NB4 (cell line): Measurements from ENCODE around the gene PSPC1.
"Not testable (repeated sequence)": the region's sequence is repeated elsewhere in the genome, so short reads cannot be mapped to it uniquely, and the experiment has no call there.

Experiments used
- DNase-seq: peaks from one replicate; pipeline ENCODE4 v3.0.0; 2010; ENCODE audit warnings: low read depth
- H3K4me3 ChIP-seq: one replicate; pipeline ENCODE4 v1.5.1; 2011; ENCODE audit warnings: mild to moderate bottlenecking, low read depth, low read length, moderate library complexity
- MAX ChIP-seq: IDR thresholded peaks from 2 replicates; pipeline ENCODE4 v1.6.1; 2011; ENCODE audit warnings: low read depth, low read length
- MYC ChIP-seq: IDR thresholded peaks from 2 replicates; pipeline ENCODE4 v1.6.1; 2011; ENCODE audit warnings: low read depth, low read length
- POLR2A ChIP-seq: IDR thresholded peaks from 2 replicates; pipeline ENCODE4 v1.6.1; 2011; ENCODE audit warnings: mild to moderate bottlenecking; ENCODE audit not compliant: insufficient read length; ENCODE audit errors: extremely low read depth
- TF ChIP-seq, protein P1 (sequence below): IDR thresholded peaks from one replicate; pipeline ENCODE4 v1.5.1; 2012; ENCODE audit warnings: low read depth, low read length

Gene PSPC1

DNA sequence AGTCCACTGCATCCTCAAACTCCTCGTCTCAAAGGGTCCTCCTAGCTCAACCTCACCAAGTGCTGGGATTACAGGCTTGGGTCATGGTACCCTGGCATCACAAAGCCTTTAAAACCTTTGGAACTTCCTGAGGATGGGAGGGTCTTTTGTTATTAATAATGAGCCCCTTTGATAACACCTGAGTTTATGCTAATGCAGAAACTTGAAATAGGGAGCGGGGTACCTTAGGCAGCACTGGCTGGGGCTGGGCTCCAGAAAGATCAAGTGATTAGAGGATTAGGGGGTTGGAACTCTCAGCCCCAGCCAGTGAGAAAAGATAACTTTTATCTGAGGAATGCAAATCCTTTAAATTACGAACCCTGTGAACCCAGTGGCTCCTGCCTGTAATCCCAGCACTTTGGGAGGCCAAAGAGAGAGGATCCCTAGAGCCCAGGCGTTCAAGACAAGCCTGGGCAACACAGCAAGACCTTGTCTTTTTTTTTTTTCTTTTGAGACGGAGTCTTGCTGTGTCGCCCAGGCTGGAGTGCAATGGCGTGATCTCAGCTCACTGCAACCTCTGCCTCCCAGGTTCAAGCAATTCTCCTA, 9.3 kb upstream of the PSPC1 start:
- H3K4me3 ChIP-seq: no peak overlapping the region
- TF ChIP-seq MAX (no peak), MYC (no peak), POLR2A (no peak)
- TF ChIP-seq, protein P1, sequence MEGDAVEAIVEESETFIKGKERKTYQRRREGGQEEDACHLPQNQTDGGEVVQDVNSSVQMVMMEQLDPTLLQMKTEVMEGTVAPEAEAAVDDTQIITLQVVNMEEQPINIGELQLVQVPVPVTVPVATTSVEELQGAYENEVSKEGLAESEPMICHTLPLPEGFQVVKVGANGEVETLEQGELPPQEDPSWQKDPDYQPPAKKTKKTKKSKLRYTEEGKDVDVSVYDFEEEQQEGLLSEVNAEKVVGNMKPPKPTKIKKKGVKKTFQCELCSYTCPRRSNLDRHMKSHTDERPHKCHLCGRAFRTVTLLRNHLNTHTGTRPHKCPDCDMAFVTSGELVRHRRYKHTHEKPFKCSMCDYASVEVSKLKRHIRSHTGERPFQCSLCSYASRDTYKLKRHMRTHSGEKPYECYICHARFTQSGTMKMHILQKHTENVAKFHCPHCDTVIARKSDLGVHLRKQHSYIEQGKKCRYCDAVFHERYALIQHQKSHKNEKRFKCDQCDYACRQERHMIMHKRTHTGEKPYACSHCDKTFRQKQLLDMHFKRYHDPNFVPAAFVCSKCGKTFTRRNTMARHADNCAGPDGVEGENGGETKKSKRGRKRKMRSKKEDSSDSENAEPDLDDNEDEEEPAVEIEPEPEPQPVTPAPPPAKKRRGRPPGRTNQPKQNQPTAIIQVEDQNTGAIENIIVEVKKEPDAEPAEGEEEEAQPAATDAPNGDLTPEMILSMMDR: no peak
- no peak for DNase-seq

DNA sequence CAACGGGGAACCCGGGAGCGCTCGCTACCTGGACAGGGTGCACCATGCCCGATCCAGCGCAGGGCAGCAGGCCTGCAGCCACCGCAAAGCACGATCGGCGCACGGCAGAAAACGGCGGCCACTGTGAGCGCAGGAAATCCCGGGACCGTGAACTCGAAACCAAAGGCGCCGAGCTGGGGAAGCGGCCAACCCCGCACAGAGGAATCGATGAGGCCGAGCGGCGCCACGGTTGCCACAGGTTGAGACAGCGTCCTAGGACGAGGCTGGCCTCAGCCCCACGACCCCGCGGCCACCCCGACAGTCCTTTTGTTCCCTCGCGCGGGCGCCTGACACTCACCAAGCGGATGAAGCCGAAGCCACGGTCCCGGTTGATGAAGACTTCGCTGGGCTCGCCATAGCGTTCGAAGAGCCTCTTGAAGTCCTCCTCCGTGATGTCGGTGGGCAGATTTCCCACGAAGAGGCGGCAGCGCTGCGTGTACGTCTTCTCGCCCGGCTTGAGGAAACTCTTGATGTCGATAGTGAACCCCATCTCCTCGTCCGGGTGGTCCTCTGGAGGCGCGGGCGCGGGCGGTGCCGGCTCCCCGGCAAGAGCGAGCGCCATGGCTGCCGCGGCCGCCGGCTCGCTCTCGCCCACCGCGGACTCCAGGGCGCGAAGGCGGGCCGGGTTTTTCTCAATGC, 557 bp downstream of the PSPC1 start:
- TF ChIP-seq, protein P1: no peak
- TF ChIP-seq POLR2A (no peak), MYC (no peak), MAX (no peak)
- peak; percentile 68 for DNase-seq
- peak overlapping the region; percentile 90 for H3K4me3 ChIP-seq

- TF ChIP-seq, protein P1: no peak
- no peak for TF ChIP-seq POLR2A
- TF ChIP-seq MYC: no peak
- TF ChIP-seq MAX: no peak
- peak overlapping the region; percentile 90 for H3K4me3 ChIP-seq
- DNase-seq: peak; percentile 27
These were observed 1.2 kb downstream of the PSPC1 start for GRCh38 chr13:19781526-19781925.

DNA sequence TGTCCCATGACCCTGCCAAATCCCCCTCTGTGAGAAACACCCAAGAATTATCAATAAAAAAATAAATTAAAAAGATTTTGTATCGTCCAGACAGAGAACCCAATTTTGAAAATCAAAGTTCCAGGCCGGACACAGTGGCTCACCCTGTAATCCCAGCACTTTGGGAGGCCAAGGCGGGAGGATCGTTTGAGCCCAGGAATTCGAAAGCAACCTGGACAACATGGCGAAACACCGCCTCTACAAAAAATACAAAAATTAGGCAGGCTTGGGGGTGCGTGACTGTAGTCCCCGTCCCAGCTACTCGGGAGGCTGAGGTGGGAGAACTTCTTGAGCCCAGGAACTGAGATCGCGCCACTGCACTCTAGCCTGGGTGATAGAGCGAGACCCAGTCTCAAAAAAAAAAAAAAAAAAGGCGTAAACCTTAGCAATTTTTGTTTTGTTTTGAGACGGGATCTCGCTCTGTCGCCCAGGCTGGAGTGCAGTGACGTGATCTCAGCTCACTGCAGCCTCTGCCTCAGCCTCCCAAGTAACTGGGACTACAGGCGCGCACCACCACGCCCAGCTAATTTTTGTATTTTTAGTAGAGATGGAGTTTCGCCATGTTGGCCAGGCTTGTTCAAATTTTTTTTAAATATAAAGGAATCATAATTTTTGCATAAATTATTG, 1.9 kb downstream of the PSPC1 start:
- peak overlapping the region; percentile 90 for H3K4me3 ChIP-seq
- DNase-seq: not testable (repeated sequence)

DNA sequence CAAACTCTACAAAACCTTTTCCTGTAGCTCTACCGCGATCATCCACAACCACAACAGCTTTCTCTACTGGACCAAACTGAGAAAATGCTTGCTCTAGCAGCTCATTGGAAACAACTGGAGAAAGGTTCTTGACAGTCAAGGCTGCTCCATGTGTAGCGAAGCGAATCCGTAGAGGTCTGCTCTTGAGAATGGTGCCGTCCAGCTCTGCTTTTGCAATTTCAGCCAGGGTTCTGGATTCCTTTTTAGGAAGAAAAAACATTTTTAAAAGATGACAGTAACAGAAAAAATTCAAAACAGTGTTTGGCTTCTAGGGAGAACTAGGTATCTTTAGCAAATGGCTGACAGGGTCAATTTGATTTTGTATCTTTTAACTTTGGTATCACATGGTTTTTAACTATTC, 10.4 kb downstream of the PSPC1 start:
- no peak for DNase-seq
- TF ChIP-seq, protein P1: no peak
- TF ChIP-seq MAX (no peak), MYC (no peak), POLR2A (no peak)
- no peak overlapping the region for H3K4me3 ChIP-seq

DNA sequence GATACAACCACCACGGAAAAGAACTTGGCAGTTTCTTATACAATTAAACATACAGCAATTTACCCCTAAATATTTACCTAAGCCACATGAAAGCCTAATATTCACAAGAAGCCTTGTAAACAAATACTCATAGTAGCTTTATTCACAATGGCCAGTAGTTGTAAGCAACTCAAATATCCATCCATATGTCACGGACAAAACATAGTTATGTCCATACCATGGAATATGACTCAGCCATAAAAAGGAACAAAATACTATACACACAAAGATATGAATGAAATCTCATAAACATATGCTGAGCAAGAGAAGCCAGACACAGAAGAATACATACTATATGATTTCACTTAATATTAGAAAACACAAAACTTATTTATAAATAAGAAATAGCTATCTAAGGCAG, 12.9 kb downstream of the PSPC1 start:
- no peak overlapping the region for H3K4me3 ChIP-seq
- no peak for DNase-seq
- TF ChIP-seq, protein P1: no peak
- TF ChIP-seq POLR2A (no peak), MAX (no peak), MYC (no peak)
